AG04450 (cell line): Measurements from ENCODE around the gene THSD1. TPM values are rescaled to one million over a fixed set of nuclear protein-coding genes. Genes with fewer than 3 reads are reported as not detected.

Experiments used
- CTCF ChIA-PET: fragments of 300-600, 350-600 bp; formaldehyde crosslinking; extraction: SDS; loops from one replicate; lab custom pipeline; 2022; ENCODE audit warnings: antibody characterized with exemption, inconsistent platforms; lab: Charles Lee
- POLR2A ChIA-PET: fragments of 350-600 bp; formaldehyde crosslinking; extraction: SDS; loops from one replicate; lab custom pipeline; 2021; ENCODE audit warnings: antibody characterized with exemption, inconsistent platforms; lab: Yijun Ruan, JAX
- DNase-seq: peaks from one replicate; pipeline ENCODE4 v3.0.0-alpha.2; 2011; ENCODE audit warnings: low read depth, low spot score
- H3K27ac ChIP-seq: one replicate; pipeline ENCODE4 v1.5.1; 2012; ENCODE audit warnings: low read depth, low read length, control low read depth
- H3K27me3 ChIP-seq: one replicate; pipeline ENCODE4 v1.6.0; 2012; ENCODE audit warnings: low read length; ENCODE audit not compliant: control insufficient read depth, insufficient read depth
- H3K4me3 ChIP-seq: 2 replicates; pipeline ENCODE4 v1.5.1; 2011; ENCODE audit warnings: mild to moderate bottlenecking, low read depth, low read length, control low read depth
- H3K9me3 ChIP-seq: 2 replicates; pipeline ENCODE4 v1.5.1; 2012; ENCODE audit warnings: low read length; ENCODE audit not compliant: control insufficient read depth, insufficient read depth
- polyA minus RNA-seq: library from RNA; depleted of rRNA, polyadenylated mRNA; stranded (reverse); fragments of >200 nt; gene quantifications from 2 replicates; pipeline ENCODE4 v1.2.3, GENCODE V29; 2011; rRNA and poly(A)+ RNA removed
- polyA plus RNA-seq: library from polyadenylated mRNA; depleted of rRNA; stranded (reverse); fragments of >200 nt; gene quantifications from 2 replicates; pipeline ENCODE4 v1.2.3, GENCODE V29; 2011; rRNA removed
- TF ChIP-seq, protein P1 (sequence below): IDR thresholded peaks from 2 replicates; pipeline ENCODE4 v1.5.1; 2011; ENCODE audit warnings: low read depth, low read length, control low read depth, inconsistent platforms

THSD1 gene, protein sequence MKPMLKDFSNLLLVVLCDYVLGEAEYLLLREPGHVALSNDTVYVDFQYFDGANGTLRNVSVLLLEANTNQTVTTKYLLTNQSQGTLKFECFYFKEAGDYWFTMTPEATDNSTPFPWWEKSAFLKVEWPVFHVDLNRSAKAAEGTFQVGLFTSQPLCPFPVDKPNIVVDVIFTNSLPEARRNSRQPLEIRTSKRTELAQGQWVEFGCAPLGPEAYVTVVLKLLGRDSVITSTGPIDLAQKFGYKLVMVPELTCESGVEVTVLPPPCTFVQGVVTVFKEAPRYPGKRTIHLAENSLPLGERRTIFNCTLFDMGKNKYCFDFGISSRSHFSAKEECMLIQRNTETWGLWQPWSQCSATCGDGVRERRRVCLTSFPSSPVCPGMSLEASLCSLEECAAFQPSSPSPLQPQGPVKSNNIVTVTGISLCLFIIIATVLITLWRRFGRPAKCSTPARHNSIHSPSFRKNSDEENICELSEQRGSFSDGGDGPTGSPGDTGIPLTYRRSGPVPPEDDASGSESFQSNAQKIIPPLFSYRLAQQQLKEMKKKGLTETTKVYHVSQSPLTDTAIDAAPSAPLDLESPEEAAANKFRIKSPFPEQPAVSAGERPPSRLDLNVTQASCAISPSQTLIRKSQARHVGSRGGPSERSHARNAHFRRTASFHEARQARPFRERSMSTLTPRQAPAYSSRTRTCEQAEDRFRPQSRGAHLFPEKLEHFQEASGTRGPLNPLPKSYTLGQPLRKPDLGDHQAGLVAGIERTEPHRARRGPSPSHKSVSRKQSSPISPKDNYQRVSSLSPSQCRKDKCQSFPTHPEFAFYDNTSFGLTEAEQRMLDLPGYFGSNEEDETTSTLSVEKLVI
- polyA plus RNA-seq (7.9 and 8.3 TPM in 2 replicates), polyA minus RNA-seq (17.9 and 19.3 TPM in 2 replicates)

DNA sequence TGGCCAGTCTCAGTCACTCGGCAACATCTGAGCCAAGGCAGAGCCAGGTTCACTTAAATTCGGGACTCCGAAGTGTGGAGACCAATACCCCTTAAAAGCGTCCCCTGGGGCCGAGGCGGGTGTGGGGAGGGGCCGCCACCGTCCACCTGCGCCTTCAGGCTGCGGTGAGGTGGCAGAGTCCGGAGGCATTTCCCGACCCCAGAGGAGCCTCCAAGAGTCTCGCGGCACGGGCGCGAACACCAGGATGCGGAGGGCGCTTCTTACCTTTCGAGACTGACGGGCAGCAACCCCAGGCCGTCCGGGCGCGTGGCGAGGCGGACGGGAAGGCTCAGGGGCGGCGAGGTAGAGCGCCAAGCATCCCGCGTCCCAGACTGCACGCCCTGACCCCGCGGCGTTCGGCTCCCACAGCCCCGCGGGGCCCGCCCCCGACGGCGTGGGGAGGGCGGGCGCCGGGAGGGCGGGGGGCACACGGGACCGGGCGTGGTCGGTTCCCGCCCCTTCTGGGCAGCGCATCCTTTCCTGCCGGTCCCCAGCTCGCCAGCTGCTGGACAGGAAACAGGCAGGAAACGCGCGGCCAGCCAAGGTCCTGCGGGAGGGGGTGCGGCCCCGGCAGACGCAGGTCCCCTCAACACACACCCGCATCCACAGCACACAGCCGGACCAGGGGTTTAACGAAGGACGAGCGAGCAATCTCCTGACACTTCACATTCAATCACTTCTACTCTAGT lies at the start of gene THSD1:
THSD1 (minus strand) TSS at position 406 of the 728 bp plus-strand sequence. CDS start 3,572 bp downstream, outside the sequence.
- Histone ChIP-seq H3K9me3 (no peaks in the 10 kb centered on the region; the same call in 1 of the 2 replicates), H3K4me3 (peak within 1 kb of the TSS; percentile 74), H3K27ac (no peak within 1 kb of the TSS), H3K27me3 (no peaks in the 10 kb centered on the region)
- TF ChIP-seq, protein P1, sequence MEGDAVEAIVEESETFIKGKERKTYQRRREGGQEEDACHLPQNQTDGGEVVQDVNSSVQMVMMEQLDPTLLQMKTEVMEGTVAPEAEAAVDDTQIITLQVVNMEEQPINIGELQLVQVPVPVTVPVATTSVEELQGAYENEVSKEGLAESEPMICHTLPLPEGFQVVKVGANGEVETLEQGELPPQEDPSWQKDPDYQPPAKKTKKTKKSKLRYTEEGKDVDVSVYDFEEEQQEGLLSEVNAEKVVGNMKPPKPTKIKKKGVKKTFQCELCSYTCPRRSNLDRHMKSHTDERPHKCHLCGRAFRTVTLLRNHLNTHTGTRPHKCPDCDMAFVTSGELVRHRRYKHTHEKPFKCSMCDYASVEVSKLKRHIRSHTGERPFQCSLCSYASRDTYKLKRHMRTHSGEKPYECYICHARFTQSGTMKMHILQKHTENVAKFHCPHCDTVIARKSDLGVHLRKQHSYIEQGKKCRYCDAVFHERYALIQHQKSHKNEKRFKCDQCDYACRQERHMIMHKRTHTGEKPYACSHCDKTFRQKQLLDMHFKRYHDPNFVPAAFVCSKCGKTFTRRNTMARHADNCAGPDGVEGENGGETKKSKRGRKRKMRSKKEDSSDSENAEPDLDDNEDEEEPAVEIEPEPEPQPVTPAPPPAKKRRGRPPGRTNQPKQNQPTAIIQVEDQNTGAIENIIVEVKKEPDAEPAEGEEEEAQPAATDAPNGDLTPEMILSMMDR, result no peak
- POLR2A ChIA-PET, result no interaction called here
- no peak for DNase-seq
- CTCF ChIA-PET, result interaction anchor here (1.6 to 3.9 kb wide), 2 partner anchors 44 to 45 kb away, joined by 4 to 19 read pairs; no protein-coding TSS in a partner anchor

DNA sequence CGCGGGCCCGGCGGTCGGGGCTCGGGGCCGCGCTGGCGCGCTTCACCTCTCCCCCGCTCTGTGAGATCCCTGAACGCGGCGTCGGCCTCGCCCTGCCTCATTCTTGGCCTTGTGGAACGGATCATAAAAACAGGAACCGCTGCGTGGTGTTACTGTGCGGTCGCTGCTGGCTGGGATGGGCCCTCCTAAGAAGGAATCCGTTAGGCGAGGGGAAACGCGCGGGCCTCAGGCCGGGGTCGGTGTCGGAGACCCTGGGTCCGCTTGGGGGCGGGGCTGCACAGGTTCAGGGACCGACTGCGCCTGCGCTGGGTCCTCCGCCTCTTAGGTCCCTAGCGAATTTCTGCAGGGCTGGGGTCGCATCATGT lies 49.7 kb upstream of the THSD1 start:
- TF ChIP-seq, protein P1, result no peak
- ChIA-PET POLR2A (no interaction called here), CTCF (no interaction called here)

DNA sequence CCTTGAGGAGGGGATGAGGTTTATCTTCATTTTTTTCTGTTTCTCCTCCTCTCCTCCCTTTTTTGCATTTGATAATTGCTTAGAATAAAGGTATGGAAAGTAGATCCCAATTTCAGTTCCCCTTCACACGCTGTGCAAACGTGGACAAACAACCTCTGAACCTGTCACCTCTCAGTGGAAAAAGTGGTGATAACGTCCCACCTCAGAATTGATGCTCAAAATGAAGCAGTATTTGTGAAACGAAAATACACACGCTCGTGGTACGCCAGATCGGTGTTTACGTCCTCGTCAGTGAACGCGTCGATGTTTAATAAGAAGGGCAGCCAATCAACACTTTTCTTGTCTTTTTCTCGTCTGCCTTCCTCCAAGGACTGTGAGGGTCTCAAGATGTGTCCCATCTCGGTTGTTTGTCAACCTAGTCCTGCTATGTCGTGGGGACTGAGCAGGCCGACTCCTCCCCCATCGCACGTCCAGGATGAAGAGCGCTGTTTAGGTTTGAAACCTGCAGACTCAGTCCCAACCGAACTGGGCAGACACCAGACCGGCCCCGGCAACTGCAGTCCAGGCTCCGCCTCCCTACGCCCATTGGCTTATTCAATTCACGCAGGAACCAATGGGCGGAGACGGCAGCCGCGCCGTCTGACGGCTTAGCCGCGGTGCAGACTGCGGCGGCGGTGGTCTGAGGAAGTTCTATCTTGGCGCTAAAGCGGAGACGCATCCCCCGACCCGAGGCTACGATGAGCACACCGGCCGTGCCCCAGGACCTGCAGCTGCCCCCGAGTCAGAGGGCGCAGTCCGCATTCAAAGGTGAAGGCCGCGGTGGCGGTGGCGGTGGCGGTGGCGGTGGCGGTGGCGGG lies 49.1 kb upstream of the THSD1 start, which contains the start of gene CKAP2:
CKAP2 (plus strand) TSS at position 659 of the 857 bp plus-strand sequence; CDS start at position 738, 79 bp downstream.
- H3K9me3 ChIP-seq, result no peaks in the 10 kb centered on the region
- H3K27ac ChIP-seq, result peak within 1 kb of the TSS; percentile 77
- ChIA-PET CTCF (no interaction called here), POLR2A (no interaction called here)
- H3K27me3 ChIP-seq, result no peaks in the 10 kb centered on the region
- TF ChIP-seq, protein P1, result no peak
- peak; percentile 84 for DNase-seq
- H3K4me3 ChIP-seq, result peak within 1 kb of the TSS; percentile 93

More for the DNA sequence above, 49.7 kb upstream of the THSD1 start:
- H3K27me3 ChIP-seq, result no peaks in the 10 kb centered on the region
- DNase-seq, result peak; percentile 7
- H3K4me3 ChIP-seq, result peak overlapping the region; percentile 93
- no peaks in the 10 kb centered on the region for H3K9me3 ChIP-seq
- H3K27ac ChIP-seq, result peak overlapping the region; percentile 77

DNA sequence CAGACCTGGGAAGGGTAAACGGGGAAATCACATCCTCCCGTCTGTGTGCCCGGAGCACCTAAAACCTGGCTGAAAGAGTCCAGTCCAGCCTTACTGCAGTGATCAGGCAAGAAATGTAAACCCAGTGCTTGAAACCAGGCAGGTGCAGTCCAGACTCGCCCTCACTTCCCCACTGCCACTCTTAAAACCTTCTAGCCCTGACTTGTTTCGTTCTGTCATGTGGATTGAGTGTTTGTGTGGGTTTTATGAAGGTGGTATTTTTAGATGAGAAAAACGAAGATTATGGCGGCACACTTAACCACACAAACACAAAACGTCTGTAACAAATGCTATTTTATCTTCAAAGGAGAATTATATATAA lies 48.5 kb upstream of the THSD1 start:
- CTCF ChIA-PET, result no interaction called here
- Histone ChIP-seq H3K27ac (no peak overlapping the region), H3K27me3 (no peaks in the 10 kb centered on the region), H3K9me3 (no peaks in the 10 kb centered on the region), H3K4me3 (peak overlapping the region; percentile 93)
- POLR2A ChIA-PET, result no interaction called here
- TF ChIP-seq, protein P1, result no peak
- DNase-seq, result no peak
